ENCODE data around the gene SLC7A8. TPM values are rescaled to one million over a fixed set of nuclear protein-coding genes. Genes with fewer than 3 reads are reported as not detected.

Gene SLC7A8
- total and polyA plus RNA-seq, 12 donors = 6.8 to 50.9 (median 26.7) TPM

GRCh38 chr14:23105348-23105824 is 78.1 kb downstream of the SLC7A8 start:
- H3K36me3 ChIP-seq (replicated peaks in 1 of 2) = no peaks in the 10 kb centered on the region
- no peaks in the 10 kb centered on the region for H3K27me3 ChIP-seq
- H3K4me3 ChIP-seq = no peak overlapping the region
- no peak for DNase-seq
- no peak for TF ChIP-seq CTCF (IDR thresholded peaks at IDR 0.05)
- no peak for TF ChIP-seq POLR2A (IDR thresholded peaks at IDR 0.05)
- no peak overlapping the region for H3K27ac ChIP-seq
- 86 to 92% (median 90%) methylated on average over 4 of the region's 4 CpGs for WGBS, 4 donors
- intact Hi-C loops (cut with DNase I) = no loop called here
- no peaks in the 10 kb centered on the region for H3K9me3 ChIP-seq (replicated peaks in 1 of 3)
- H3K4me1 ChIP-seq (replicated peaks in 1 of 2) = no peaks in the 10 kb centered on the region

- H3K27ac ChIP-seq = no peak within 1 kb of the TSS
- H3K27me3 ChIP-seq = no peaks in the 10 kb centered on the region
- peaks cover under 1% of the 10 kb centered on the region in 2 donors for H3K4me1 ChIP-seq (replicated peaks in 1 of 2)
- DNase-seq = no peak
- 68 to 74% (median 73%) methylated on average over 11 of the region's 11 CpGs for WGBS, 4 donors
- TF ChIP-seq CTCF (IDR thresholded peaks at IDR 0.05) = no peak
- no peak for TF ChIP-seq POLR2A (IDR thresholded peaks at IDR 0.05)
- no peaks in the 10 kb centered on the region for H3K9me3 ChIP-seq (replicated peaks in 1 of 3)
- no peaks in the 10 kb centered on the region for H3K36me3 ChIP-seq (replicated peaks in 1 of 2)
- H3K4me3 ChIP-seq = no peak within 1 kb of the TSS
- intact Hi-C loops (cut with DNase I) = loop anchor here (5.0 kb wide), 2 partner anchors 37 to 42 kb away; no protein-coding TSS in a partner anchor
Observed at GRCh38 chr14:23104591-23105347, 78.7 kb downstream of the SLC7A8 start, which contains the start of gene CIROP. CIROP (minus strand) TSS chr14:23104989; CDS start chr14:23104920, 69 bp downstream.

GRCh38 chr14:23104070-23104590 is 79.3 kb downstream of the SLC7A8 start:
- Histone ChIP-seq H3K27me3 (no peaks in the 10 kb centered on the region), H3K27ac (no peak overlapping the region), H3K36me3 (replicated peaks in 1 of 2) (peaks cover 0 to under 1% of the 10 kb centered on the region in 2 donors), H3K4me1 (replicated peaks in 1 of 2) (peaks cover 4 to 6% of the 10 kb centered on the region in 2 donors), H3K4me3 (no peak overlapping the region), H3K9me3 (replicated peaks in 1 of 3) (no peaks in the 10 kb centered on the region)
- DNase-seq = no peak
- TF ChIP-seq POLR2A (IDR thresholded peaks at IDR 0.05) (no peak), CTCF (IDR thresholded peaks at IDR 0.05) (no peak)
- intact Hi-C loops (cut with DNase I) = loop anchor here (5.0 kb wide), 2 partner anchors 37 to 42 kb away; no protein-coding TSS in a partner anchor
- WGBS, 4 donors = 78 to 86% (median 83%) methylated on average over 6 of the region's 6 CpGs

GRCh38 chr14:23103581-23103980 is 79.9 kb downstream of the SLC7A8 start:
- intact Hi-C loops (cut with DNase I) = loop anchor here (5.0 kb wide), 2 partner anchors 36 to 41 kb away; no protein-coding TSS in a partner anchor
- TF ChIP-seq CTCF (IDR thresholded peaks at IDR 0.05) (no peak), POLR2A (IDR thresholded peaks at IDR 0.05) (no peak)
- DNase-seq = no peak
- 81 to 93% (median 84%) methylated on average over 4 of the region's 4 CpGs for WGBS, 4 donors
- H3K4me3 ChIP-seq = no peak overlapping the region
- no peak overlapping the region for H3K27ac ChIP-seq
- no peaks in the 10 kb centered on the region for H3K9me3 ChIP-seq (replicated peaks in 1 of 3)
- peaks cover 0 to 6% of the 10 kb centered on the region in 2 donors for H3K36me3 ChIP-seq (replicated peaks in 1 of 2)
- peaks cover 6 to 12% of the 10 kb centered on the region in 2 donors for H3K4me1 ChIP-seq (replicated peaks in 1 of 2)
- no peaks in the 10 kb centered on the region for H3K27me3 ChIP-seq

Data from adrenal gland (tissue), 12 donors.